CD4-positive, alpha-beta T cell (primary cell): Measurements from ENCODE around the gene VSIG1. TPM values are rescaled to one million over a fixed set of nuclear protein-coding genes. Genes with fewer than 3 reads are reported as not detected.

ENCODE experiments used
- ATAC-seq: fragments of 200-7000 bp; cut with Tn5 transposase; one replicate; pipeline ENCODE4 v1.10.0; 2022; ENCODE audit warnings: mild to moderate bottlenecking; ENCODE audit not compliant: poor library complexity
- CTCF ChIA-PET: fragments of 350-600 bp; sonication (Branson Sonifier 250); formaldehyde crosslinking; loops from one replicate; lab custom pipeline; 2021; ENCODE audit warnings: antibody characterized with exemption, inconsistent platforms; lab: Charles Lee
- POLR2A ChIA-PET: fragments of 350-600 bp; sonication (Branson Sonifier 250); formaldehyde crosslinking; loops from one replicate; lab custom pipeline; 2021; ENCODE audit warnings: antibody characterized with exemption, inconsistent platforms; lab: Charles Lee
- DNase-seq, 14 experiments: peaks; one replicate each; pipeline ENCODE4 v3.0.0-alpha.2; 2013 to 2020; ENCODE audit warnings: mixed read lengths in 2 of 14
- H3K27ac ChIP-seq, 2 donors: one replicate each; pipeline versions ENCODE4 v1.5.1 to v1.7.0; 2013; ENCODE audit warnings: low read length in 2 of 2, low read depth in 1 of 2, mild to moderate bottlenecking in 1 of 2
- H3K27me3 ChIP-seq, 2 experiments: 1 replicate in 1 of 2; 2 replicates in 1 of 2; pipeline versions ENCODE4 v1.6.1 to v1.7.0; 2013; ENCODE audit warnings: low read length in 2 of 2, control low read depth in 1 of 2, mild to moderate bottlenecking in 1 of 2, moderate library complexity in 1 of 2; ENCODE audit not compliant: insufficient read depth in 2 of 2, control insufficient read depth in 1 of 2
- H3K36me3 ChIP-seq: one replicate; pipeline ENCODE4 v1.6.1; 2013; ENCODE audit warnings: low read length, control low read depth; ENCODE audit not compliant: insufficient read depth
- H3K4me1 ChIP-seq: one replicate; pipeline ENCODE4 v1.6.1; 2013; ENCODE audit warnings: low read length, control low read depth; ENCODE audit not compliant: insufficient read depth
- H3K4me3 ChIP-seq: one replicate; pipeline ENCODE4 v1.5.1; 2013; ENCODE audit warnings: mild to moderate bottlenecking, low read length, moderate library complexity
- H3K9me3 ChIP-seq, 2 experiments: 1 replicate in 1 of 2; 2 replicates in 1 of 2; pipeline versions ENCODE4 v1.6.1 to v1.7.0; 2013; ENCODE audit warnings: low read length in 2 of 2, mild to moderate bottlenecking in 2 of 2, control low read depth in 1 of 2, moderate library complexity in 1 of 2; ENCODE audit not compliant: control insufficient read depth in 1 of 2, insufficient read depth in 1 of 2
- H3K27ac Mint-ChIP-seq: one replicate; pipeline ENCODE4 v1.8.0; 2020; ENCODE audit warnings: mixed read lengths
- H3K27me3 Mint-ChIP-seq: one replicate; pipeline ENCODE4 v1.8.0; 2021; ENCODE audit warnings: mixed read lengths
- H3K36me3 Mint-ChIP-seq: one replicate; pipeline ENCODE4 v1.8.0; 2021; ENCODE audit warnings: low read depth, mixed read lengths
- H3K4me1 Mint-ChIP-seq: one replicate; pipeline ENCODE4 v1.8.0; 2021; ENCODE audit warnings: low read depth, mixed read lengths
- H3K4me3 Mint-ChIP-seq: one replicate; pipeline ENCODE4 v1.8.0; 2020; ENCODE audit warnings: mild to moderate bottlenecking, mixed read lengths
- H3K9me3 Mint-ChIP-seq: one replicate; pipeline ENCODE4 v1.8.0; 2020; ENCODE audit warnings: mixed read lengths
- CTCF ChIP-seq: fragments of 200-600 bp; IDR thresholded peaks from one replicate; pipeline ENCODE4 v1.8.0; 2022; ENCODE audit warnings: antibody characterized with exemption, mild to moderate bottlenecking
- intact Hi-C, 2 experiments: fragments of 100-400 bp; cut with DNase I in 1 of 2; cut with micrococcal nuclease in 1 of 2; formaldehyde crosslinking; loops; one replicate each; pipeline versions ENCODE4 v1.15.1 to v1.9.0; 2023 to 2025; cut with DNase I, micrococcal nuclease
- total RNA-seq, 174 experiments: library from RNA in 2 of 174; stranded (reverse) in 2 of 174; gene quantifications; one replicate each; pipeline ENCODE4 v1.2.3 and lab custom pipeline; 2021 to 2026

The VSIG1 gene
- total RNA-seq, 2 experiments from 2014 or later, result 12.5 to 14.9 TPM

- H3K27me3 Mint-ChIP-seq, result no peaks in the 10 kb centered on the region
- H3K27me3 ChIP-seq, result no peaks in the 10 kb centered on the region
- H3K36me3 ChIP-seq, result no peaks in the 10 kb centered on the region
- H3K9me3 Mint-ChIP-seq, result no peaks in the 10 kb centered on the region
- CTCF ChIA-PET, result interaction anchor here (0.7 to 2.1 kb wide), 8 partner anchors 10 to 50 kb away, joined by 3 to 5 read pairs (median 3); partner anchors contain the start of gene VSIG1
- H3K4me3 Mint-ChIP-seq, result peak overlapping the region; percentile 83
- peaks cover 34% of the 10 kb centered on the region for H3K4me1 ChIP-seq
- POLR2A ChIA-PET, result interaction anchor here (0.9 kb wide), 1 partner anchor 29 kb away, joined by 3 read pairs; no protein-coding TSS in a partner anchor
- H3K4me3 ChIP-seq, result peak overlapping the region; percentile 62
- peaks cover 91% of the 10 kb centered on the region for H3K4me1 Mint-ChIP-seq
- ATAC-seq (no peak), DNase-seq (peak in 6 of 14 experiments; percentile 5 to 56 (median 34))
- intact Hi-C loops, result loop anchor here (1.0 to 2.0 kb wide), 3 partner anchors 18 to 52 kb away; no protein-coding TSS in a partner anchor
- H3K27ac ChIP-seq, result peak overlapping the region; percentile 35 to 77
- H3K9me3 ChIP-seq, result no peaks in the 10 kb centered on the region
- H3K27ac Mint-ChIP-seq, result peak overlapping the region; percentile 100
- TF ChIP-seq CTCF, result peak; percentile 65
- H3K36me3 Mint-ChIP-seq, result peaks cover 16% of the 10 kb centered on the region
Measured at GRCh38 chrX:108020631-108021030, 24.2 kb upstream of the VSIG1 start.

GRCh38 chrX:108022491-108023089 is 22.3 kb upstream of the VSIG1 start:
- Mint-ChIP-seq H3K4me1 (peaks cover 89% of the 10 kb centered on the region), H3K27me3 (no peaks in the 10 kb centered on the region), H3K27ac (peak overlapping the region; percentile 100), H3K9me3 (no peaks in the 10 kb centered on the region), H3K4me3 (peak overlapping the region; percentile 64), H3K36me3 (peaks cover 22% of the 10 kb centered on the region)
- ATAC-seq (no peak), DNase-seq (peak in 3 of 14 experiments; percentile 7 to 29 (median 20))
- intact Hi-C loops, result no loop called here
- no peaks in the 10 kb centered on the region for H3K36me3 ChIP-seq
- no peak overlapping the region for H3K27ac ChIP-seq
- ChIA-PET CTCF (interaction anchor here (1.3 to 1.5 kb wide), 2 partner anchors 14 to 21 kb away, joined by 3 to 5 read pairs; no protein-coding TSS in a partner anchor), POLR2A (interaction anchor here (0.6 kb wide), 1 partner anchor 69 kb away, joined by 3 read pairs; the partner anchor contains the start of gene ATG4A)
- no peak for TF ChIP-seq CTCF
- peaks cover 23% of the 10 kb centered on the region for H3K4me1 ChIP-seq
- no peaks in the 10 kb centered on the region for H3K9me3 ChIP-seq
- H3K4me3 ChIP-seq, result no peak overlapping the region
- H3K27me3 ChIP-seq, result no peaks in the 10 kb centered on the region

GRCh38 chrX:108025376-108025775 is 19.5 kb upstream of the VSIG1 start:
- peaks cover 8% of the 10 kb centered on the region for H3K4me1 ChIP-seq
- POLR2A ChIA-PET, result no interaction called here
- peaks cover 87% of the 10 kb centered on the region for H3K4me1 Mint-ChIP-seq

More at GRCh38 chrX:108025376-108025775, 19.5 kb upstream of the VSIG1 start:
- Histone ChIP-seq H3K36me3 (no peaks in the 10 kb centered on the region), H3K4me3 (no peak overlapping the region), H3K27me3 (no peaks in the 10 kb centered on the region), H3K9me3 (no peaks in the 10 kb centered on the region), H3K27ac (no peak overlapping the region)
- intact Hi-C loops, result no loop called here
- Mint-ChIP-seq H3K4me3 (no peak overlapping the region), H3K27me3 (no peaks in the 10 kb centered on the region), H3K9me3 (no peaks in the 10 kb centered on the region), H3K36me3 (peaks cover 15% of the 10 kb centered on the region), H3K27ac (peak overlapping the region; percentile 92)
- TF ChIP-seq CTCF, result no peak
- DNase-seq (no peak), ATAC-seq (no peak)
- CTCF ChIA-PET, result no interaction called here
